HCT116 (cell line): ENCODE data around the gene IL26. TPM values are rescaled to one million over a fixed set of nuclear protein-coding genes. Genes with fewer than 3 reads are reported as not detected.

ENCODE experiments used
- ATAC-seq: fragments of 200-7000 bp; cut with Tn5 transposase; 2 replicates; pipeline ENCODE4 v1.9.1; 2020; ENCODE audit warnings: mild to moderate bottlenecking, moderate library complexity
- BruUV-seq: library from RNA; stranded (reverse); fragments of 400-500 nt; replicated peaks from 2 replicates; lab custom pipeline; 2021; lab: Mats Ljungman, UMichigan
- CTCF ChIA-PET: fragments of 300-600 bp; sonication (Branson Sonifier 250); formaldehyde crosslinking; loops from one replicate; lab custom pipeline; 2021; ENCODE audit warnings: antibody characterized with exemption; lab: Charles Lee
- POLR2A ChIA-PET: fragments of 300-600, 350-600 bp; sonication (Branson Sonifier 250); formaldehyde crosslinking; loops from one replicate; lab custom pipeline; 2021; ENCODE audit warnings: antibody characterized with exemption; lab: Charles Lee
- RAD21 ChIA-PET, 2 experiments: fragments of 300-600 bp; sonication (Branson Sonifier 250); formaldehyde crosslinking; loops; one replicate each; lab custom pipeline; 2023; ENCODE audit warnings: low total read pairs in 2 of 2; ENCODE audit not compliant: uncharacterized antibody in 2 of 2, unreplicated experiment in 2 of 2, low non-redundant PET in 1 of 2; lab: Charles Lee
- DNase-seq: peaks from one replicate; pipeline ENCODE4 v3.0.0-alpha.2; 2010; ENCODE audit warnings: low read depth, low spot score
- H2AFZ ChIP-seq: fragments of 200-600 bp; shearing (Covaris generic), sonication (generic); 2 replicates; pipeline ENCODE4 v1.6.1; 2017; ENCODE audit warnings: low read depth, mixed run types, mixed read lengths, antibody characterized with exemption, low read length; ENCODE audit not compliant: poor library complexity, severe bottlenecking
- H3K27ac ChIP-seq: 2 replicates; pipeline ENCODE4 v1.5.1; 2012; ENCODE audit warnings: low read depth, low read length
- H3K27me3 ChIP-seq: fragments of 200-600 bp; sonication (generic); 2 replicates; pipeline ENCODE4 v1.6.1; 2016; ENCODE audit warnings: mixed run types, low read length, mixed read lengths; ENCODE audit not compliant: insufficient read depth
- H3K36me3 ChIP-seq, 2 experiments: fragments of 200-500 bp in 1 of 2; fragments of 200-600 bp in 1 of 2; sonication (Bioruptor generic) in 1 of 2; sonication (generic) in 1 of 2; 2 replicates each; pipeline versions ENCODE4 v1.5.1 to v1.6.1; 2014 to 2016; ENCODE audit warnings: low read length in 2 of 2, inconsistent platforms in 1 of 2, mixed read lengths in 1 of 2, mixed run types in 1 of 2; ENCODE audit not compliant: insufficient read depth in 2 of 2, control insufficient read depth in 1 of 2
- H3K4me1 ChIP-seq, 2 experiments: fragments of 200-600 bp in 1 of 2; sonication (generic) in 1 of 2; 2 replicates each; pipeline versions ENCODE4 v1.5.1 to v1.6.1; 2012 to 2017; ENCODE audit warnings: low read length in 2 of 2, inconsistent platforms in 1 of 2, mild to moderate bottlenecking in 1 of 2, mixed read lengths in 1 of 2, mixed run types in 1 of 2, moderate library complexity in 1 of 2; ENCODE audit not compliant: insufficient read depth in 2 of 2, control insufficient read depth in 1 of 2
- H3K4me2 ChIP-seq: fragments of 200-600 bp; sonication (generic); 2 replicates; pipeline ENCODE4 v1.6.1; 2017; ENCODE audit warnings: mixed run types, low read length, mixed read lengths
- H3K4me3 ChIP-seq, 2 experiments: fragments of 200-600 bp in 1 of 2; sonication (generic) in 1 of 2; replicated peaks in 1 of 2; 2 replicates each; pipeline ENCODE4 v1.5.1; 2011 to 2016; ENCODE audit warnings: low read length in 2 of 2, control low read depth in 1 of 2, low read depth in 1 of 2, mild to moderate bottlenecking in 1 of 2, mixed read lengths in 1 of 2, mixed run types in 1 of 2
- H3K79me2 ChIP-seq: fragments of 200-600 bp; sonication (generic); 2 replicates; pipeline ENCODE4 v1.6.1; 2017; ENCODE audit warnings: mild to moderate bottlenecking, mixed run types, low read length, moderate library complexity, mixed read lengths; ENCODE audit not compliant: insufficient read depth
- H3K9ac ChIP-seq: fragments of 200-600 bp; sonication (generic); 2 replicates; pipeline ENCODE4 v1.6.1; 2016; ENCODE audit warnings: low read length, mixed read lengths
- H3K9me2 ChIP-seq: fragments of 200-600 bp; sonication (generic), shearing (Covaris generic); 2 replicates; pipeline ENCODE4 v1.6.1; 2017; ENCODE audit warnings: mixed run types, mild to moderate bottlenecking, moderate library complexity; ENCODE audit not compliant: insufficient read depth
- H3K9me3 ChIP-seq, 2 experiments: fragments of 200-500 bp in 1 of 2; fragments of 200-600 bp in 1 of 2; sonication (Bioruptor generic) in 1 of 2; sonication (generic) in 1 of 2; 2 replicates each; pipeline ENCODE4 v1.6.1; 2014 to 2017; ENCODE audit warnings: low read length in 2 of 2, mixed read lengths in 2 of 2, inconsistent platforms in 1 of 2, low read depth in 1 of 2, mild to moderate bottlenecking in 1 of 2, mixed run types in 1 of 2, moderate library complexity in 1 of 2; ENCODE audit not compliant: control insufficient read depth in 1 of 2, insufficient read depth in 1 of 2
- H4K20me1 ChIP-seq: fragments of 200-600 bp; sonication (generic), shearing (Covaris generic); 2 replicates; pipeline ENCODE4 v1.6.1; 2017; ENCODE audit warnings: mixed run types, mild to moderate bottlenecking, moderate library complexity; ENCODE audit not compliant: insufficient read depth
- CBX3 ChIP-seq: IDR thresholded peaks from 2 replicates; pipeline ENCODE4 v1.6.1; 2012; ENCODE audit warnings: low read depth
- CEBPB ChIP-seq: IDR thresholded peaks from 2 replicates; pipeline ENCODE4 v1.6.1; 2012; ENCODE audit warnings: low read depth
- EGR1 ChIP-seq: IDR thresholded peaks from 2 replicates; pipeline ENCODE4 v1.6.1; 2012; ENCODE audit warnings: low read depth
- ELF1 ChIP-seq: IDR thresholded peaks from 2 replicates; pipeline ENCODE4 v1.6.1; 2012; ENCODE audit warnings: low read depth, borderline replicate concordance
- EZH2phosphoT487 ChIP-seq: fragments of 200-600 bp; IDR thresholded peaks from 2 replicates; pipeline ENCODE4 v1.6.1; 2018; ENCODE audit warnings: antibody characterized with exemption, borderline replicate concordance
- JUND ChIP-seq: IDR thresholded peaks from 2 replicates; pipeline ENCODE4 v1.6.1; 2012
- RAD21 ChIP-seq: IDR thresholded peaks from 2 replicates; pipeline ENCODE4 v1.6.1; 2012; ENCODE audit warnings: low read depth, mild to moderate bottlenecking
- SRF ChIP-seq: IDR thresholded peaks from 2 replicates; pipeline ENCODE4 v1.6.1; 2012; ENCODE audit warnings: low read depth
- TCF7L2 ChIP-seq: IDR thresholded peaks from 2 replicates; pipeline ENCODE4 v1.7.0; 2011; ENCODE audit warnings: borderline replicate concordance, inconsistent platforms; ENCODE audit not compliant: insufficient read depth, insufficient read length; ENCODE audit errors: extremely low read depth
- YY1 ChIP-seq: IDR thresholded peaks from 2 replicates; pipeline ENCODE4 v1.6.1; 2011; ENCODE audit warnings: low read length, low read depth, moderate library complexity, mild to moderate bottlenecking; ENCODE audit not compliant: insufficient replicate concordance; ENCODE audit errors: extremely low read depth
- ZFX ChIP-seq: fragments of 450-650 bp; IDR thresholded peaks from 2 replicates; pipeline ENCODE4 v1.6.1; 2017
- intact Hi-C: fragments of 100-400 bp; cut with micrococcal nuclease; formaldehyde crosslinking; loops from 2 replicates; pipeline ENCODE4 v1.10.0; 2022
- total RNA-seq: library from RNA; stranded (reverse); gene quantifications from one replicate; pipeline ENCODE4 v1.2.1, GENCODE V29; 2021; ENCODE audit not compliant: unreplicated experiment
- TF ChIP-seq, protein P1 (sequence below): IDR thresholded peaks from 2 replicates; pipeline ENCODE4 v1.6.1; 2012
- TF ChIP-seq, protein P2 (sequence below), 3 experiments: fragments of 200-600 bp in 1 of 3; sonication (generic) in 1 of 3; IDR thresholded peaks in 2 of 3; conservative IDR thresholded peaks in 1 of 3; 2 replicates each; pipeline ENCODE4 v1.5.1; 2012 to 2017; ENCODE audit warnings: low read depth in 2 of 3, low read length in 2 of 3, antibody characterized with exemption in 1 of 3, borderline replicate concordance in 1 of 3, control low read depth in 1 of 3, mild to moderate bottlenecking in 1 of 3, mixed read lengths in 1 of 3, mixed run types in 1 of 3, moderate library complexity in 1 of 3; ENCODE audit not compliant: insufficient read depth in 1 of 3
- TF ChIP-seq, protein P3 (sequence below): IDR thresholded peaks from 2 replicates; pipeline ENCODE4 v1.6.1; 2012

Gene IL26
- total RNA-seq, 1 experiment from 2014 or later: not detected

DNA sequence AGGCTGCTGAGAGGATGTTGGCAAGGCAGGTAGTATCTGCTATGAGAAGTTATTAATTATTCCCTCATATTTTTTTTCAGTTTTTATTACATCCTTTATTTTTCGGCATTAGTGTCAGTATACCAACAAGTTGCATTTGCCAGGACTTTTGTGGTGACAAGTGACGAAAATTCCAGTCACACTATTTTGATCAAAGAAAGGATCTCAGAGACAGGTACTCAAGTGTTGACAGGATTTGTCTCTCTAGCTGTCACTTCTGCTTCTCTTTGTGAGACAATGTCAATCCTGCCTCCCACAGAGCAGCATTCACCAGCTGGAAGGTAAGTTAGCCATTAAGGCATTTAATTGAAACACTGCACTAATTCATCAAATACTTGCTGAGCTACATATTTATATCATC lies 48.0 kb downstream of the IL26 start:
- ChIA-PET CTCF (interaction anchor here (1.1 kb wide), 1 partner anchor 19 kb away, joined by 3 read pairs; no protein-coding TSS in a partner anchor), POLR2A (no interaction called here), RAD21 (no interaction called here)
- DNase-seq: no peak
- BruUV-seq: no TSS peak
- no peak overlapping the region for H2AFZ ChIP-seq
- H3K27ac ChIP-seq: no peak overlapping the region
- H3K4me3 ChIP-seq: no peak overlapping the region
- no peaks in the 10 kb centered on the region for H3K9me3 ChIP-seq
- H4K20me1 ChIP-seq: no peaks in the 10 kb centered on the region
- no peaks in the 10 kb centered on the region for H3K9me2 ChIP-seq
- no peak overlapping the region for H3K4me2 ChIP-seq
- TF ChIP-seq EGR1 (no peak), ZFX (no peak), RAD21 (no peak), TCF7L2 (no peak), SRF (no peak), ELF1 (no peak), CEBPB (no peak), JUND (no peak), CBX3 (no peak), EZH2phosphoT487 (no peak), YY1 (no peak)
- TF ChIP-seq, protein P1, sequence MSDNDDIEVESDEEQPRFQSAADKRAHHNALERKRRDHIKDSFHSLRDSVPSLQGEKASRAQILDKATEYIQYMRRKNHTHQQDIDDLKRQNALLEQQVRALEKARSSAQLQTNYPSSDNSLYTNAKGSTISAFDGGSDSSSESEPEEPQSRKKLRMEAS: no peak
- TF ChIP-seq, protein P2, sequence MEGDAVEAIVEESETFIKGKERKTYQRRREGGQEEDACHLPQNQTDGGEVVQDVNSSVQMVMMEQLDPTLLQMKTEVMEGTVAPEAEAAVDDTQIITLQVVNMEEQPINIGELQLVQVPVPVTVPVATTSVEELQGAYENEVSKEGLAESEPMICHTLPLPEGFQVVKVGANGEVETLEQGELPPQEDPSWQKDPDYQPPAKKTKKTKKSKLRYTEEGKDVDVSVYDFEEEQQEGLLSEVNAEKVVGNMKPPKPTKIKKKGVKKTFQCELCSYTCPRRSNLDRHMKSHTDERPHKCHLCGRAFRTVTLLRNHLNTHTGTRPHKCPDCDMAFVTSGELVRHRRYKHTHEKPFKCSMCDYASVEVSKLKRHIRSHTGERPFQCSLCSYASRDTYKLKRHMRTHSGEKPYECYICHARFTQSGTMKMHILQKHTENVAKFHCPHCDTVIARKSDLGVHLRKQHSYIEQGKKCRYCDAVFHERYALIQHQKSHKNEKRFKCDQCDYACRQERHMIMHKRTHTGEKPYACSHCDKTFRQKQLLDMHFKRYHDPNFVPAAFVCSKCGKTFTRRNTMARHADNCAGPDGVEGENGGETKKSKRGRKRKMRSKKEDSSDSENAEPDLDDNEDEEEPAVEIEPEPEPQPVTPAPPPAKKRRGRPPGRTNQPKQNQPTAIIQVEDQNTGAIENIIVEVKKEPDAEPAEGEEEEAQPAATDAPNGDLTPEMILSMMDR (IDR thresholded peaks at IDR 0.05 in 2 of 3, conservative IDR thresholded peaks at IDR 0.05 in 1 of 3; ENCODE audit: borderline replicate concordance in 1 of 3, insufficient read depth in 1 of 3, low read depth in 2 of 3, low read length in 2 of 3): no peak
- TF ChIP-seq, protein P3, sequence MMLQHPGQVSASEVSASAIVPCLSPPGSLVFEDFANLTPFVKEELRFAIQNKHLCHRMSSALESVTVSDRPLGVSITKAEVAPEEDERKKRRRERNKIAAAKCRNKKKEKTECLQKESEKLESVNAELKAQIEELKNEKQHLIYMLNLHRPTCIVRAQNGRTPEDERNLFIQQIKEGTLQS: no peak
- intact Hi-C loops: no loop called here
- H3K9ac ChIP-seq: no peak overlapping the region
- no peaks in the 10 kb centered on the region for H3K36me3 ChIP-seq
- no peak for ATAC-seq
- H3K27me3 ChIP-seq: no peaks in the 10 kb centered on the region
- H3K4me1 ChIP-seq: peaks cover 3 to 13% of the 10 kb centered on the region in 2 experiments; a peak in 3 of 4 replicates
- no peaks in the 10 kb centered on the region for H3K79me2 ChIP-seq
